Non-pigmented ciliary epithelial cell (primary cell): ENCODE measurements around the gene FHOD3.
A peak's percentile ranks its signal among the peaks of the same experiment; 100 is the strongest.
"Not testable (repeated sequence)": the region's sequence is repeated elsewhere in the genome, so short reads cannot be mapped to it uniquely, and the experiment has no call there.

Experiments used
- DNase-seq: peaks from one replicate; pipeline ENCODE4 v3.0.0-alpha.2; 2010; ENCODE audit warnings: low read depth

The FHOD3 gene

GRCh38 chr18:36711014-36711725 lies 413.7 kb downstream of the FHOD3 start:
- no peak for DNase-seq

- peak; percentile 70 for DNase-seq
These were observed 414.4 kb downstream of the FHOD3 start for GRCh38 chr18:36711813-36712444.

GRCh38 chr18:36714476-36714875 lies 417.0 kb downstream of the FHOD3 start:
- DNase-seq, result no peak

- no peak for DNase-seq
These were observed 420.1 kb downstream of the FHOD3 start for GRCh38 chr18:36717422-36718110.

- no peak for DNase-seq
These were observed 421.3 kb downstream of the FHOD3 start for GRCh38 chr18:36718705-36719328.

- no peak for DNase-seq
These were observed 422.1 kb downstream of the FHOD3 start for GRCh38 chr18:36719630-36720029.

- DNase-seq, result not testable (repeated sequence)
These were observed 423.8 kb downstream of the FHOD3 start for GRCh38 chr18:36721351-36721750.

GRCh38 chr18:36724169-36724568 lies 426.7 kb downstream of the FHOD3 start:
- DNase-seq, result no peak

GRCh38 chr18:36724591-36725001 lies 427.1 kb downstream of the FHOD3 start:
- no peak for DNase-seq

- no peak for DNase-seq
These were observed 430.8 kb downstream of the FHOD3 start for GRCh38 chr18:36728345-36728744.

GRCh38 chr18:36729197-36729596 lies 431.7 kb downstream of the FHOD3 start:
- no peak for DNase-seq

GRCh38 chr18:36732264-36732663 lies 434.8 kb downstream of the FHOD3 start:
- no peak for DNase-seq

- DNase-seq, result no peak
These were observed 435.6 kb downstream of the FHOD3 start for GRCh38 chr18:36733150-36733549.

GRCh38 chr18:36734596-36734995 lies 437.1 kb downstream of the FHOD3 start:
- no peak for DNase-seq

GRCh38 chr18:36735130-36735529 lies 437.6 kb downstream of the FHOD3 start:
- no peak for DNase-seq

GRCh38 chr18:36736094-36736493 lies 438.6 kb downstream of the FHOD3 start:
- no peak for DNase-seq

- DNase-seq, result no peak
These were observed 439.8 kb downstream of the FHOD3 start for GRCh38 chr18:36737316-36737715.

- DNase-seq, result no peak
These were observed 446.9 kb downstream of the FHOD3 start for GRCh38 chr18:36744261-36744876.

- no peak for DNase-seq
These were observed 447.9 kb downstream of the FHOD3 start for GRCh38 chr18:36745219-36745975.

- no peak for DNase-seq
These were observed 455.7 kb downstream of the FHOD3 start for GRCh38 chr18:36752929-36753865.
